Psoas muscle (tissue), 8 donors: ENCODE measurements around the gene PPP1R2. TPM values are rescaled to one million over a fixed set of nuclear protein-coding genes. Genes with fewer than 3 reads are reported as not detected.

Experiments used
- ATAC-seq, 4 donors: fragments of 200-7000 bp; cut with Tn5 transposase; one replicate each; pipeline ENCODE4 v1.9.1; 2020; ENCODE audit warnings: moderate library complexity in 3 of 4, mild to moderate bottlenecking in 2 of 4
- DNase-seq, 2 donors: peaks; one replicate each; pipeline ENCODE4 v3.0.0-alpha.2; 2020
- H3K27ac ChIP-seq: fragments of 200-600 bp; one replicate; pipeline ENCODE4 v1.8.0; 2022
- H3K27me3 ChIP-seq, 3 donors: fragments of 200-600 bp in 1 of 3; one replicate each; pipeline versions ENCODE4 v1.6.1 to v1.8.0; 2013 to 2022; ENCODE audit warnings: low read length in 2 of 3, mild to moderate bottlenecking in 2 of 3, moderate library complexity in 1 of 3; ENCODE audit not compliant: insufficient read depth in 3 of 3
- H3K36me3 ChIP-seq, 2 donors: fragments of 200-600 bp in 1 of 2; one replicate each; pipeline versions ENCODE4 v1.6.1 to v1.8.0; 2013 to 2022; ENCODE audit warnings: low read depth in 1 of 2, mild to moderate bottlenecking in 1 of 2, moderate library complexity in 1 of 2; ENCODE audit not compliant: insufficient read depth in 1 of 2
- H3K4me1 ChIP-seq: fragments of 200-600 bp; one replicate; pipeline ENCODE4 v1.8.0; 2022
- H3K4me3 ChIP-seq: fragments of 200-600 bp; one replicate; pipeline ENCODE4 v1.8.0; 2022; ENCODE audit warnings: mild to moderate bottlenecking
- H3K9me3 ChIP-seq: fragments of 200-600 bp; one replicate; pipeline ENCODE4 v1.8.0; 2022
- CTCF ChIP-seq: fragments of 200-600 bp; IDR thresholded peaks from one replicate; pipeline ENCODE4 v1.8.0; 2022; ENCODE audit warnings: antibody characterized with exemption
- WGBS, 3 donors: extraction: QIAGEN DNeasy Blood & Tissue Kit; methylation state at CpG; one replicate each; pipeline versions ENCODE4 v1.1.6 to v1.1.7; 2013; 5-methylcytosine and 5-hydroxymethylcytosine counted together
- intact Hi-C, 2 donors: fragments of 100-400 bp; cut with DNase I; formaldehyde crosslinking; loops; one replicate each; pipeline versions ENCODE4 v1.11.0 to v1.14.2; 2022
- polyA plus RNA-seq, 3 donors: library from polyadenylated mRNA; stranded (reverse); fragments of 200-250 nt; gene quantifications; one replicate each; pipeline ENCODE4 v1.2.3, GENCODE V29; 2013
- total RNA-seq, 4 donors: library from RNA; stranded (reverse); fragmentation: NEBNext Ultra II Directional in 2 of 4; extraction: Animal tissue kit (Norgen Biotek cat#: 25700) in 2 of 4; gene quantifications; one replicate each; pipeline versions ENCODE4 v1.2.1 to v1.2.4, GENCODE V29; 2021 to 2023
- donor health status: healthy with polysubstance abuse.
- donor health status: DM: no; HTN: no; CAD: no; lungs with moderate emphysema.
- donor health status: Bipolar disorder and iron deficiency.
- donor health status: healthy.
- donor health status: DM: yes; HTN: yes; CAD: no.
- donor health status: DM: no; HTN: no; CAD: no.
- donor health status: DM: no; HTN: no; CAD: no.
- donor health status: DM: yes; HTN: yes; CAD: no.

Gene PPP1R2
- total and polyA plus RNA-seq, 7 donors = 45.0 to 152 (median 81.9) TPM

GRCh38 chr3:195544634-195545033 lies 1.5 kb upstream of the PPP1R2 start:
- peak in 1 of 2 donors; percentile 45 for DNase-seq

GRCh38 chr3:195544230-195544536 lies 1.1 kb upstream of the PPP1R2 start:
- ATAC-seq (no peak), DNase-seq (no peak)
- peaks cover 37% of the 10 kb centered on the region for H3K4me1 ChIP-seq
- WGBS, 3 donors = 71 to 82% (median 76%) methylated on average over 4 of the region's 4 CpGs
- intact Hi-C loops = no loop called here
- H3K9me3 ChIP-seq = no peaks in the 10 kb centered on the region
- no peaks in the 10 kb centered on the region for H3K27me3 ChIP-seq
- TF ChIP-seq CTCF = no peak
- peak overlapping the region; percentile 96 for H3K4me3 ChIP-seq
- H3K36me3 ChIP-seq = no peaks in the 10 kb centered on the region
- peak overlapping the region; percentile 98 for H3K27ac ChIP-seq

More at GRCh38 chr3:195544634-195545033, 1.5 kb upstream of the PPP1R2 start:
- ATAC-seq = no peak
- intact Hi-C loops = no loop called here
- Histone ChIP-seq H3K27ac (peak overlapping the region; percentile 98), H3K4me1 (peaks cover 33% of the 10 kb centered on the region), H3K27me3 (no peaks in the 10 kb centered on the region), H3K36me3 (no peaks in the 10 kb centered on the region), H3K4me3 (no peak overlapping the region), H3K9me3 (no peaks in the 10 kb centered on the region)
- no peak for TF ChIP-seq CTCF
- WGBS, 3 donors = 57 to 68% (median 57%) methylated on average over 3 of the region's 3 CpGs

- Histone ChIP-seq H3K36me3 (no peaks in the 10 kb centered on the region), H3K27ac (peak overlapping the region; percentile 98), H3K9me3 (no peaks in the 10 kb centered on the region), H3K27me3 (no peaks in the 10 kb centered on the region), H3K4me1 (peaks cover 42% of the 10 kb centered on the region), H3K4me3 (peak overlapping the region; percentile 96)
- ATAC-seq = peak; percentile 7 to 16 (median 10)
- peak in 1 of 2 donors; percentile 62 for DNase-seq
- no peak for TF ChIP-seq CTCF
- intact Hi-C loops = no loop called here
- WGBS, 3 donors = 11 to 16% (median 14%) methylated on average over 38 of the region's 38 CpGs
Observed at GRCh38 chr3:195543500-195544229, 540 bp upstream of the PPP1R2 start.

GRCh38 chr3:195542316-195542697 lies 818 bp downstream of the PPP1R2 start:
- no peaks in the 10 kb centered on the region for H3K27me3 ChIP-seq
- peak overlapping the region; percentile 98 for H3K27ac ChIP-seq
- ATAC-seq (no peak), DNase-seq (no peak)
- 0 to 1% (median 0%) methylated on average over 5 of the region's 5 CpGs for WGBS, 3 donors
- no peaks in the 10 kb centered on the region for H3K36me3 ChIP-seq
- H3K4me1 ChIP-seq = peaks cover 55% of the 10 kb centered on the region
- intact Hi-C loops = no loop called here
- no peak for TF ChIP-seq CTCF
- no peaks in the 10 kb centered on the region for H3K9me3 ChIP-seq
- peak overlapping the region; percentile 96 for H3K4me3 ChIP-seq

GRCh38 chr3:195540511-195540910 lies 2.6 kb downstream of the PPP1R2 start:
- peaks cover 70% of the 10 kb centered on the region for H3K4me1 ChIP-seq
- WGBS, 3 donors = 26 to 42% (median 34%) methylated on average over 6 of the region's 6 CpGs
- intact Hi-C loops = no loop called here
- no peak for DNase-seq
- no peaks in the 10 kb centered on the region for H3K36me3 ChIP-seq
- no peaks in the 10 kb centered on the region for H3K27me3 ChIP-seq
- TF ChIP-seq CTCF = no peak
- no peak for ATAC-seq
- H3K27ac ChIP-seq = peak overlapping the region; percentile 98
- no peaks in the 10 kb centered on the region for H3K9me3 ChIP-seq
- H3K4me3 ChIP-seq = peak overlapping the region; percentile 96
